Thyroid gland (tissue), 4 donors: Measurements from ENCODE around the gene MED13.
A peak's percentile ranks its signal among the peaks of the same experiment; 100 is the strongest.

Experiments used
- POLR2A ChIP-seq, 2 donors: fragments of 450-650 bp; IDR thresholded peaks; one replicate each; pipeline ENCODE4 v1.6.1; 2017; ENCODE audit warnings: antibody characterized with exemption in 2 of 2, mild to moderate bottlenecking in 2 of 2, moderate library complexity in 1 of 2
- TF ChIP-seq, protein P1 (sequence below), 6 experiments: fragments of 200-600 bp in 3 of 6; fragments of 450-650 bp in 3 of 6; sonication (generic) in 3 of 6; IDR thresholded peaks; one replicate each; pipeline ENCODE4 v1.5.1; 2016 to 2019; ENCODE audit warnings: antibody characterized with exemption in 6 of 6, mild to moderate bottlenecking in 2 of 6, inconsistent platforms in 1 of 6, moderate library complexity in 1 of 6

DNA sequence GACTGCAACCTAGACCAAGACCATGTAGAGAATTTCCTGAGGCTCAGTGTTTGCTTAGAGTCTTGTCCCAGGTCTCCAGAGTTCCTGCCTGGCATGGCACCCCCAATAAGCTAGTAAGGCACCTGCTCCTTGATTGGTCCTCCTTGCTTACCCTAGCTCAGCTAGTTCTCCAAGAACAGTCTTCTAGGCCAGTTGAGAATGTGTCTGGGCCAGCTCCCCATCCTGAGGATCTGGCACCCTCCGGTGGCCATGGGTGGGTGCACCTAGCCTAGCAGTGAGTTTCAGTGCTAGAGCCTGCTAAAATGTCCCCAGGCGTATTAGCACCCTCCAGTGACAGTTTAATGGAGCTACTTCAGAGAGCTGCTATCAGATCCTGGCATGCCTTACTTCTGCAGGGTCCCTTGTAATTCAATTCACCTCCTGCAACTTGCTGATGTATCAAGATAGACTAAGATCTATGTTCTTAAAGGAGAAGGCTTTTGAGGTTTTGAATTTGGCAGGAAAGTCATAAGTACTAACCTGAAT, 44.4 kb upstream of the MED13 start:
- TF ChIP-seq, protein P1, sequence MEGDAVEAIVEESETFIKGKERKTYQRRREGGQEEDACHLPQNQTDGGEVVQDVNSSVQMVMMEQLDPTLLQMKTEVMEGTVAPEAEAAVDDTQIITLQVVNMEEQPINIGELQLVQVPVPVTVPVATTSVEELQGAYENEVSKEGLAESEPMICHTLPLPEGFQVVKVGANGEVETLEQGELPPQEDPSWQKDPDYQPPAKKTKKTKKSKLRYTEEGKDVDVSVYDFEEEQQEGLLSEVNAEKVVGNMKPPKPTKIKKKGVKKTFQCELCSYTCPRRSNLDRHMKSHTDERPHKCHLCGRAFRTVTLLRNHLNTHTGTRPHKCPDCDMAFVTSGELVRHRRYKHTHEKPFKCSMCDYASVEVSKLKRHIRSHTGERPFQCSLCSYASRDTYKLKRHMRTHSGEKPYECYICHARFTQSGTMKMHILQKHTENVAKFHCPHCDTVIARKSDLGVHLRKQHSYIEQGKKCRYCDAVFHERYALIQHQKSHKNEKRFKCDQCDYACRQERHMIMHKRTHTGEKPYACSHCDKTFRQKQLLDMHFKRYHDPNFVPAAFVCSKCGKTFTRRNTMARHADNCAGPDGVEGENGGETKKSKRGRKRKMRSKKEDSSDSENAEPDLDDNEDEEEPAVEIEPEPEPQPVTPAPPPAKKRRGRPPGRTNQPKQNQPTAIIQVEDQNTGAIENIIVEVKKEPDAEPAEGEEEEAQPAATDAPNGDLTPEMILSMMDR (IDR thresholded peaks at IDR 0.05), result peak in 1 of 6 experiments; percentile 27
- TF ChIP-seq POLR2A (IDR thresholded peaks at IDR 0.05), result no peak
